HG02870 (cell line): Measurements from ENCODE around the gene PRKAB1.

ENCODE experiments used
- ATAC-seq: cut with Tn5 transposase; IDR thresholded peaks from one replicate; pipeline ENCODE4 v1.9.1; 2021; ENCODE audit warnings: mild to moderate bottlenecking, moderate library complexity; ENCODE audit not compliant: unreplicated experiment

Gene PRKAB1

DNA sequence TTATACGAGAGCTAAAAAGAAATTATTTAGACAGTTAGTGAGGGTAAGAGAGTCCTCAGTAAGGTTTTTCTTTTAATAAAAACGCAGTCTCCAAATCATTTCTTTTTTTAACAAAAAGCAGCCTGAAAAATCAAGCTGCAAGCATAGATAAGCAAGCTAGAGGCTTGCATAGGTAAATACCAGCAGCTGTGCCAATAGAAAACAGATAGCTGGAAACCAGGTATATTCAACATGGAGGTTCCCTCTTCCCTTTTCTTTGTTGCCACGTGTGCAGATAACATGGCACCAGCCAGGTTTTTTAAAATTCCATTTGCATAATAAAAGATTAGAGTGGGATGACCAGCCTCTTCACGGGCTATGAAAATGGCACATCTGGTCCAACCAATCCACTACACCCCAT, 6.1 kb upstream of the PRKAB1 start:
- no peak for ATAC-seq

DNA sequence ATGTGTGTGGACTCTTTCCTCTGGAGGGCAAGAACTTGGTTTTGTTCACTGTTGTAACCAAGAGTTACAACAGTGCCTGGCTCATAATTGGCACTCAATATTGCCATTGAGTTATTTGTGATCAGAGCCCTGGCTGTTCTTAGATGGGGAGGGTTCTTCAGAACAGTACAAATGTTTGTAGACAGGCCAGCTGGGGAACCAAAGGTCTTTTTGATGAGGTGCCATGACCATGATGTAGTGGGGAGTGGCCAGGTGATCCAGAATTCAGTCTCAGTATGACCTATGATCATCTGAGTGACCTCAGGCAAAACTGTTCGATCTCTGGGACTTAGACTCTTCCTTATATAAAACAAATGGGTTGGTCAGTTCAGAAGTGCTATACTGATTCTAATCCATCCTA, 3.3 kb upstream of the PRKAB1 start:
- no peak for ATAC-seq

DNA sequence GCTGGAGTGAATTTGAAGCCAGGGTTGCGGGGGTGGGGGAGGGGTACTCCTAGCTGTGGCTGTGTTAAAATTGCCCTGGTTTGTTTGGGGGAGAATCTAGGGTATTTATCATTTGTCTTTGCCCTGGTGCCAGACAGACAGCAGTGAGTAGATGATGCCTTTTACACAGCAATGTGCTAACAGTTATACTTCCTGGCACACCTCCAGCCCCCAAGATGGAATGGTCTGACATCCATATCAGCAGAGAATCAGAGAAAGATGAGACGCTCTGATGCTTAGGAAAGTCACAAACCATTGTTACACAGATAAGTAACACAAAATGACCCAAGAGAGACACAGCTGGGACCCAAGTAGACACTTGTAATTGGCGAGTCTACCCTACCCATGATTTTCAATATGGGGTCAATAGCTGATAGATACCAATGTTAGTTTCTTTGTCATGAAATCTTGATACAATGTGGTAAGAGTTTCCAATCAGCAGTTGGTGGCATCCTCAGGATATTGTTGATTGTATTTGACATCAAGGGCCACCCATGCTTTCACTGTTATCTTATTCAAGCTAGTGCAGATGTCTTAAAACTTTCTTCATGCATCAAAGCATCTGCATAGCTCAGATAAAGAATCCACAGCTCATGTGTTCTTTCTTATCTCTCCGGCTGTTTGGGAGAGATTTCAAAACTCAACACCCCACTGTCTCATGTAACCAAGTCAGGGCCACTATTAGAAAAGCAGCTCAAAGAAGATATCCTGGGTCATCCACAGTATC, 2.6 kb upstream of the PRKAB1 start:
- no peak for ATAC-seq

DNA sequence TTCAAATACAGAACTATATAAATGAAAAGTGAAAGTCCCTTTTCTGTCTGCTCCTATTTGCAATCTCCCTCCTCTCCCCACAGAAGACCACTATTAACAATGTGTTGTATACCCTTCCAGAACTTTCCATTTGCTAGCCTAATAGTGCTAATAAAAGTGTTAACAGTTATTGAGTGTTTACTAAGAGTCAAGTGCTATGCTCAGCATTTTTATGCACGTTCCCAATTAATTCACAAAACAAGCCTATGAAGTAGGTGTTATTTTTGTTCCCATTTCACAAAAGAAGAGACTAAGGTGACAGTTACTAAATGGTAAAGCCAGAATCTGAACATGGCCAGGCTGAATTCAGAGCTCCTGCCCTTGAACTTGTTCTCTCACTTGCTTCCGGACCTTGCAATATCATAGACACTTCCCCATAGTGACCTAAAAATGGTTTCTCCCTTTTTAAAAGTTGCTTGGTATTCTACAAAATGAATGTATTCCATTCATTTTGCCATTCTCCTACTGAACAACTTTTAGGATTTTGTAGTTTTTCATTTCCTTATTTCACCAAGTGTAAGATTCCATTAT, 1.6 kb upstream of the PRKAB1 start:
- no peak for ATAC-seq

DNA sequence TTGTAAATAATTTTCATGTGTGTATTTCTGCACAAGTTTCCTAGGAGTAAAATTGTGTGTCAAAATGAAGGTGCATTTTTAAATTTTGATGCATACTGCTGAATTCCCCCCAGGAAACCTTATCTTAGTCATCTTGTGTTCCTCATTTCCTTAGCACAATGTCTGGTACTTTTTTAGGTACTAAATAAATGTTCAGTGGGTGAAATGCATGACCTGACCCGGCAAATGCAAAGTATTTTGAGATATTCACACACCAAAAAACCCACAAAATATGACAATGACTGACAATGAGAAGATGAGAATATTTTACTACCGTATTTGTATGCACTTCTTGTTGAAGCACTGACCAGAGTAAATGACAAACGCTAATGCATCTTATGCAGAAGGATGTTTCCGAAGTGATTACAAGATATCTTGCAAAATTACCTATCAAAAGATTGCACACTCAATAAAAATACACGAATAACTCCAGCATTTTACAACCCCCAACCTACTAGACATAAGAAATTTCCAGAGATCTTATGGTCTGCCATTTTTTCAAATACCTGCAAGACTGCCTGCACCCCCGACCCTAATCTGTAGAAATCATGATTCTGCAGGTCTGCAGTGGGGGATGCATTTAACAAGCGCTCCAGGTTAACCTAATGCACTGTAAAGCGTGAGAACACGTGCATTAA, 895 bp upstream of the PRKAB1 start:
- ATAC-seq = no peak

DNA sequence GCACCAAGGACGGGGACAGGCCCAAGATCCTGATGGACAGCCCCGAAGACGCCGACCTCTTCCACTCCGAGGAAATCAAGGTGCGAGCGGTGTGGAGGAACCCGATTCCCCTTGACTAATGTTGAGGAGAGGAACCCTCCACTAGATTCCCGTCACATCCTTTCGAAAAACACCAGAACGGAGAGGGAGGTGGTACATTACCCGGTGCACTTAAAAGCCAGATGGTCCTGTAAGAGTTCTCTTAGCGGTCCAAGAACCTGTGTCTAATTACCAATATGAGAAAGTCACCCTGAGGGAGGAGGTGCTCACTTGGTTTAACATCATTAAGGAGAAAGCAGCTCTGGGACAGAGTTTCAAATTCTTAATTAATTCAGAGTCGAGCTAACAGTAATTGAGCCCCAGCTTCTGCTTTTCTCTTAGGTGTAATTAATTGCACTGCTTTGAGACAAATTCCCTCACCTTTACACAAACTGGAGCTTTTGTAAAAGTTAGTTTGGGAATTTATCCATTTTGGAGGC, 450 bp downstream of the PRKAB1 start:
- no peak for ATAC-seq

DNA sequence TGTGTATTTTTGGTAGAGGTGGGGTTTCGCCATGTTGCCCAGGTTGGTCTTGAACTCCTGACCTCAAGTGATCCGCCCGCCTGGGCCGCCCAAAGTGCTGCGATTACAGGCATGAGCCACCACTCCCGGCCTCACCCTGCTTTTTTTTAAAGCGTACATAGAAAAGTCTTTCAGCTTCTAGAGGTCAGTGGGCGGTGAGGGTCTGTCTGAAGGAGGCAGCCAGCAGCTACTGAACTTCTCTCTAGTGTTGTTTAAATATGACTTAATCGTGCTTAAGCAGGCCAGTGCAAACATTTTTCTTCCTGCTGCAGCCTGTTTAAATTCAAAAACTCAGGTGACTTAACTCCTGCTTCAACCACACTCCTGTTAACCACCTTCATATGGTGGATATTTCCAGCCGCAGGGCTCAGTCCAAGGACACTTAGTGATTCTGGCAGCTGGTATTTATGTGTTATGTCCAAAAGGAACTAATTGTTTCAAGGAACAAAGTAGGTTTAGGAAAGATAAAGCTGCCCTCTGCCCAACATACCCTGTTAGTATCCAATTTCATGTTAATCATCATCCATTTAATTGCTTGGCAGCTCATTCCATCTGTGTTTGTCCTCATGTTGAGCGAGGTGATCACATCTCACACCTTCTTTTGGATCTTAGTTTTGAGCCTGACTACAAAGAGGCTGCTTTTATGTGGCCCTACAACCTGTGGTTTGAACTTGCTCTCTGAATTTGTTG, 2.0 kb downstream of the PRKAB1 start:
- no peak for ATAC-seq

DNA sequence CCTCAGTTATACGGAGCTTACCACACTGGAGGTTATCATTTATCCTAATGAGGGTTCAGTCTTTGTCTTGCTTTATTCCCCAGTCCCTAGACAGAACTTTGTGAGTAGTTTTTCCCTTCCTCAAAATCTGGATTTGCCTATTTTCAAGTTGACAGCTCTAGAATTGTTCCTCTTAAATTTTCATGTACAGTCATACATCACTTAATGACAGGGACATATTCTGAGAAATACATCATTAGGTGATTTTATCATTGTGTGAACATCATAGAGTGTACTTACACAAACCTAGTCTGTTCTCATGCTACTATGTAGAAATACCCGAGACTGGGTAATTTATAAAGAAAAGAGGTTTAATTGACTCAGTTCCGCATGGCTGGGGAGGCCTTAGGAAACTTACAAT, 3.1 kb downstream of the PRKAB1 start:
- no peak for ATAC-seq

DNA sequence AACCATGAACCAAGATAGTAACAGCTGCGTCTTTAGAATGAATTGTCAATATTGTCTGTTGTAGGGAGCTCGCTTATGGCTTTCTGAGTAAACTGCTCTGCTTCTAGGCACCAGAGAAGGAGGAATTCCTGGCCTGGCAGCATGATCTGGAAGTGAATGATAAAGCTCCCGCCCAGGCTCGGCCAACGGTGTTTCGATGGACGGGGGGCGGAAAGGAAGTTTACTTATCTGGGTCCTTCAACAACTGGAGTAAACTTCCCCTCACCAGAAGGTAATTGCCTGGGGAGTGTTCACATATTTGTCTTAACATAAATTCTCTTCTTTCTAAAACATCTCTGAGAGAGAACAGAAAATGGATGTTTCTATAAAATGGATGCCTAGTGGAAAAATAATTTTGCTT, 4.3 kb downstream of the PRKAB1 start:
- no peak for ATAC-seq

DNA sequence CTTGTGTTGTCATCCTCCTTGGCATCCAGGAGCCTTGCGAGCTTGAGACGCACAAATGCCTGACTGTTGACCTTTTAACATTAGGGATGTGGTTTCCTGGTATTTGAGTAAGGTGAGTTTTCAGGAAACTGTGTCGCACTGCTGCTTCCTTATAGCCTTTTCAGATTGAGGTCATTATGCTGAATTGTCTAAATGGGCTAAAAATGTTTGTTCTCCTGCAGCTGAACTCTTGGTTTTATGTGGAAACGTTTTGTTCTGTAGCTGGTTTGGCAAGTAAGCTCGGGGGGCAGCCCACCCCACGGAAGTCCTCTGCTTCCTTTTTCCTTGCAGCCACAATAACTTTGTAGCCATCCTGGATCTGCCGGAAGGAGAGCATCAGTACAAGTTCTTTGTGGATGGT, 5.7 kb downstream of the PRKAB1 start:
- ATAC-seq = no peak

DNA sequence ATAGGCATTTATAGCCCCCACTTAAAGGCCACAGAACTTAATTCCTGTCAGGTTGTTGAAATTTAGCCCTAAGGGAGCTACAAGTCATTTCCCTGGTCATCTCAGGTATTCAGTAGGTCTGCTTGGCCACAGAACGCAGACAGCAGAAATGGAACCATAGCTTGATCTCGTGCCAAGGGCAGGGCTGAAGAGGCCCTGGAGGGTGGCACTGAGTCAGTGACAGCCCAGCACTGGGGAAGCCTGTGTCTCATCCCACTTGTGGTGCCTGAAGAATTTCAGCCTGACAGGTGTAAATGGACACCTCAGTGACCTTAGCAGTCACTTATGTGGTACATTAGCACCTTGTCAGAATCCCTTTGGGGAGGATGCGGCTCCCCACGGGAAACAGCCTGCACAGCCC, 6.6 kb downstream of the PRKAB1 start:
- ATAC-seq = no peak

DNA sequence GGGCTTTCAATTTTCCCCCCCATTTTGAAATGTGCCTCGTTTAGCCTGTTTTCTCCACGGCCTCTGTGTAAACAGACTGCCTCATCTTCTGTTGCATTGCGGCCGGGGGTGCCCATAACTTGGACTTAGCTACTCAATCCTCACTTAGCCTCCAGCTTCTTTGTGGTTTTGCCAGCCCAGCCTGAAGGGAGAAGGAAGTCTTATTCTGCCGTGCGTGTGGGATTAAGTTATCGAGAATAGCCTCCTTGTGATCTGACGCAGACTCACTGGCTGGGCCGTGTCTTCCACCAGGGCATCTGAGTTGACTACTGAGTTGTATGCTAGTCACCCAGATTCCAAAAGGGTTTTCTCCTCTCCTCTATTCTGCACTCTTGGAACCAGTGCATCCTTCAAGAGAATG, 8.1 kb downstream of the PRKAB1 start:
- no peak for ATAC-seq

DNA sequence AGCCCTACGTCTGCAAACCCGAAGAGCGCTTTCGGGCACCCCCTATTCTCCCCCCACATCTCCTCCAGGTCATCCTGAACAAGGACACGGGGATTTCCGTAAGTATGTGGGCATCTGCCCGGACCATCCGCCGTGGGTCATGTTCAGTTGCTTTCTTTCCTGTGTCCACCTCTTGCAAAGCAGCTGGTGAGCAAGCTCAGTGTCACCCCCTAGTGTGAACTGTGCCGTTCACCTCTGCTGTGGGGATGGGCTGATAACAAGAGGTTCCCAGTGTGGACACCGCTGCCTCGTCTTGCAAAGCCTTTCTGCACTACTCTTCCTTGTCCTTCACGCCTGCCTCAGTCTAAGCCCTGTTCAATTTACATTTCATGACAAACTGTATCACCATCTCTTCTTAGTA, 8.6 kb downstream of the PRKAB1 start:
- no peak for ATAC-seq

DNA sequence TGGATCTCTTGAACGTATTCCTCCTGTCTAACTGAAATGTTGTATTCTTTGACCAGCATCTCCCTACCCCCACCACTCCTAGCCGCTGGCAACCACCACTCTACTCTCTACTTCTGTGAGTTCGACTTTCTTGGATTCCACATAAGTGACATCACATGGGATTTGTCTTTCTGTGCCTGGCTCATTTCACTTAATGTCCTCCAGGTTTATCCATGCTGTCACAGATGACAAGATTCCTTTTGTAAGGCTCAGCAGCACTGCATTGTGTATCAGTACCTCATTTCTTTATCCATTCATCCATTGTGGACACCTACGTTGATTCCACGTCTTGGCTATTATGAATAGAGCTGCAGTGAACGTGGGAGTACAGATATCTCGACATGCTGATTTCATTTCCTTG, 10.5 kb downstream of the PRKAB1 start:
- no peak for ATAC-seq

DNA sequence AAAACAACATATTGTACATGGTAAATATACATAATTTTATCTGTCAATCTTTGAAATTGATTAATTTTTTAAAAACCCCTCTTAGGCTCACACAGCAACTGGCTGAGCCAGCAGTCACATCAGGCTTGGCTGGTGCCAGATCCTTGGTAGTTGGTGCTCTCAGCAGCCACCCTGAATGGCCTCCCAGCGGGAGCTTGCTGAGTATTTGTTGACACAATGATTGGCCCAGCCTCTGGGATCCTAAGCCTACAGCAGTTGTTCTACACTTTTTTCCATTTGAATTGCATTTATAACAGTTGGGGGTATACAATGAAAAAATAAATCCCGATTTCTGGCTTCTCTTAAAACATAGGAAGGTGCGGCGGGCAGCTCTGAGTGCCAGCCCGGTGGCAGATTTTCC, 11.1 kb downstream of the PRKAB1 start:
- no peak for ATAC-seq

DNA sequence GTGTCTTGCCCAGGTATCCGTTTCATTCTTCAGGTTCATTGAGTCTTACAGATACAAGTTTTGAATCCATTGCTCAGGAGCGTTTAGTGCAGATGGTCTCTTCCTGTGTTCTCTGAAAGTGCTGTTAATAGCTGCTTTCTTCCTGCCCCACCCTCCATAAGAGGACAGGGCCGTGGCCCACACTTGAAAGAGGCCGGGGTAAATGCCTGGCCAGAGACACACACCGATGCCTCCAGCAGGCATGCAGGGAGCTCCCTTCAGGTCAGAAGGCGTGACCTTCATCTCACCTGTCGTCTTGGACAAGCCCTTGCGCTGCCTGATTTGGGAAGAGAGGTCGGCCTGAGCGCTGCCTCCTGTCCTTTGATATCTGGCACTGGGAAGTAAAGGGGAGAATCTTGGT, 11.6 kb downstream of the PRKAB1 start:
- ATAC-seq = no peak

DNA sequence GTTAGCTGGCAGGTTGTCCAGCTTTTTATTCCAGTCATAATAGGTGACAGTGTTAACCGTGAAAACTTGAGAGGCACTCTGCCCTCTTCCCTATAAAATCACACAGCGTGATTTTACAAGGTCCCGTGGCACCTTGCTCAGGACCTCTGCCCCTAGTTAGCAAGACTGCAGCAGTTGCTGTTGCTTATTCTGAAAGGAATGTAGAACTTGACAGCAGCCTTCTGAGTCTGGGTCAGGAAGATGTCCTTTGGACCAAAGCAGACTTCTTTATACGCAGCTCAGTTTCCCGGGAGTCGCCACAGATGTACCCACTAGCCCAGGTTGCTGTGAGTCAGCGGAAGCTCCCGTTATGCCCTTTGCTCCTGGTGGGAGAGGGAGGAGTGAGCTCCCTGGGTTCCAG, 13.2 kb downstream of the PRKAB1 start:
- ATAC-seq = no peak

DNA sequence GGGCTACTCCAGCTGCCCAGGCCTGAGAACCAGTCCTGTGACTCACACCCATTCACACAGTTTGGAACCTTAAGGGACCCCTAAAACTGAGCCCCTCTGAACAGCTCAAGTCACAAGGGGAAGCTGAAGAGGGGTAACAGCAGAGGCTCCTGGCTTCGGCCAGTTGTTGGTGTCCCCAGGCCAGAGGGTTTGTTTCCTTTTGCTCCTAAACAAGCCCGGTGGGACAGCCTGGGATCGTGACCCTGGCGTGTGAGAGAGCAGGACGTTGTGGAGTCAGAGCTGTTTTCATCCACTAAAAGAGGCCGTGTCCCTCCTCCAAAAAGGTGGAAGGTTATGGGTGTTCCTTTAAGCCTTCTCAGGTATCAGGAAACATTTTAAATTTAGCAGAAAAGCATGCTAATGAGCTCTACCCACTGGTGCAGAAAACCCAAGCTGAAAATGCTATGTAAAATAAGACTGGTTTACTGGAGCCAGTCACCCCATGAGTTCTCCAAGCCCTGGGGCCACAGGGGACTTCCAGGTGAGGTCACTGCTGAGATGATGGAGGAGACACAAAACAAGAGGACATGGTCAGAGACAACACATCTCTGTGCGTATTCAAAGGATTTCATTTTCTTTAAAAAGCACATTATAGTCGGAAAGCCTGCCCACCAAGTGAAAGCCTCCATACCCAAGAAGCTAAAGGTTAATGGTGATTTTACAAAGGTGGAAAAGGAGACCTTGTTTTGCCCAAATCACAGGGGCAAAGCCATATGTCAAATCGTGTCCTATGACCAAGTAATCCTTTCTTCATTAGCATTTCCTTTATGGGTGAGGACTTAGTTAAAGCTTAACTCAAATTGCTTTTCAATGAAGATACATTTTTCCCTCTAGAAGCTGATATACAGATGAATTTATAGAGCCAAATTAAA, 14.1 kb downstream of the PRKAB1 start:
- ATAC-seq = peak; percentile 72

DNA sequence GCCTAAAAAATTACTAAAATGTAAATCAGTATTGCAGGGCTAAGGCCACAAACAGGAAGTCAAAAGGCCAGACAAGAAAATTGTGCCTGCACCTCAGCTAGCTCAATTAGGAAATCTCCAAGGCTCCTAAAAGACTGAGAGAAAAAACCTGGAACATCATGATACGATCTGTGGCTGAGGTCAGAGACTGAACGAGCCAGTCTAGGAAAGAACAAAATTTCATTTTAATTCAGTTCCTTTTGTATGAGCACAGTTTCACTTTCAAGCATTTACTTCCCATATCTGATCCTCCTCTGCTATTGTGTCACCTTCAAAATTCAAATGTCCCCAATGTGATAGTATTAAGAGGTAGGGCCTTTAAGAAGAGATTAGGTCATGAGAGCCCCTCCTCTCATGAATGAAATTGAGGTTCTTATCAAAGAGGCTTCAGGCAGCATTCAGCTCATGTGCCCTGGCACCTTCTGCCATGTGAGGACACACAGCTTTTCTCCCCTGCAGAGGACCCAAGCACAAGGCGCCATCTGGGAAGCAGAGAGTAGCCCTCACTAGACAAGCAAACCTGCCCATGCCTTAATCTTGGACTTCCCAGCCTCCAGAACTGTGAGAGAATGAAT, 14.8 kb downstream of the PRKAB1 start:
- ATAC-seq = no peak

DNA sequence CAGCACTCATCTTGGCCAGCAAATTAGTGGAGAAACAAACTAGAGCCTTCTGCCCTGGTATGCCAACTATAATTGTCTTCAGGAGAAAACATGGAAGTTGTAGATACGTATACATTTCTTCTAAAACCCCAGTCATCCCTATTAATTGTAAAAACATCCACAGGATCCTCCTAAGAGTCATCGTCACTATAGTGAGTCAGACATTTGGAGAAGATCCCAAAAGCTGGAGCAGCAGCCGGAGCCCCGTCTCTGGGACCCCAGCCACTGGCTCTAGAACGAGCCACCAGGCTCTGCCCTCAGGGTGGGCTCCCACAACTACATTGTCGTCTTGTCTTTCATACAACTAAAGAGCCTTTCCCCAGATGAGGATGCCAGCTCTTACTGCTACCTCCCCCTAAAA, 15.5 kb downstream of the PRKAB1 start:
- ATAC-seq = no peak
